WTC11 (cell line): ENCODE results near the gene SGCD.

Experiments
- EMX1 ChIP-seq: fragments of 250-450 bp; sonication (Bioruptor Pico); IDR thresholded peaks from 2 replicates; pipeline ENCODE4 v1.8.0; 2021; ENCODE audit warnings: mild to moderate bottlenecking
- KAT7 ChIP-seq: sonication (generic); formaldehyde crosslinking; IDR thresholded peaks from 2 replicates; pipeline ENCODE4 v1.8.1; 2023; ENCODE audit warnings: missing genetic modification reagents, mild to moderate bottlenecking, borderline replicate concordance
- MXD4 ChIP-seq: fragments of 250-450 bp; sonication (Bioruptor Pico); IDR thresholded peaks from 2 replicates; pipeline ENCODE4 v1.8.0; 2021; ENCODE audit warnings: mild to moderate bottlenecking, moderate library complexity, borderline replicate concordance
- NR3C1 ChIP-seq: sonication (generic); formaldehyde crosslinking; conservative IDR thresholded peaks from 2 replicates; pipeline ENCODE4 v1.8.1; 2023; ENCODE audit warnings: low read depth, mild to moderate bottlenecking, missing genetic modification reagents
- TCF7 ChIP-seq: sonication (generic); formaldehyde crosslinking; IDR thresholded peaks from 2 replicates; pipeline ENCODE4 v1.8.0; 2022; ENCODE audit warnings: mild to moderate bottlenecking, low read depth, missing genetic modification reagents, moderate library complexity
- ZBTB21 ChIP-seq: sonication (generic); formaldehyde crosslinking; IDR thresholded peaks from 2 replicates; pipeline ENCODE4 v1.8.1; 2023; ENCODE audit warnings: mild to moderate bottlenecking, missing genetic modification reagents, borderline replicate concordance
- TF ChIP-seq, protein P1 (sequence below): fragments of 200-600 bp; IDR thresholded peaks from 2 replicates; pipeline ENCODE4 v1.8.0; 2022; ENCODE audit warnings: antibody characterized with exemption
- TF ChIP-seq, protein P2 (sequence below): sonication (generic); formaldehyde crosslinking; conservative IDR thresholded peaks from 2 replicates; pipeline ENCODE4 v1.8.1; 2023; ENCODE audit warnings: mild to moderate bottlenecking, low read depth, missing genetic modification reagents, moderate library complexity
- TF ChIP-seq, protein P3 (sequence below): sonication (generic); formaldehyde crosslinking; IDR thresholded peaks from 2 replicates; pipeline ENCODE4 v1.8.0; 2022; ENCODE audit warnings: mild to moderate bottlenecking, missing genetic modification reagents
- TF ChIP-seq, protein P4 (sequence below): sonication (generic); formaldehyde crosslinking; IDR thresholded peaks from 2 replicates; pipeline ENCODE4 v1.8.1; 2022; ENCODE audit warnings: low read depth, mild to moderate bottlenecking, moderate library complexity, missing genetic modification reagents, borderline replicate concordance
- TF ChIP-seq, protein P5 (sequence below): sonication (generic); formaldehyde crosslinking; IDR thresholded peaks from 2 replicates; pipeline ENCODE4 v1.8.0; 2022; ENCODE audit warnings: missing genetic modification reagents
- TF ChIP-seq, protein P6 (sequence below): sonication (generic); formaldehyde crosslinking; IDR thresholded peaks from 2 replicates; pipeline ENCODE4 v1.8.0; 2022; ENCODE audit warnings: mild to moderate bottlenecking, missing genetic modification reagents

DNA sequence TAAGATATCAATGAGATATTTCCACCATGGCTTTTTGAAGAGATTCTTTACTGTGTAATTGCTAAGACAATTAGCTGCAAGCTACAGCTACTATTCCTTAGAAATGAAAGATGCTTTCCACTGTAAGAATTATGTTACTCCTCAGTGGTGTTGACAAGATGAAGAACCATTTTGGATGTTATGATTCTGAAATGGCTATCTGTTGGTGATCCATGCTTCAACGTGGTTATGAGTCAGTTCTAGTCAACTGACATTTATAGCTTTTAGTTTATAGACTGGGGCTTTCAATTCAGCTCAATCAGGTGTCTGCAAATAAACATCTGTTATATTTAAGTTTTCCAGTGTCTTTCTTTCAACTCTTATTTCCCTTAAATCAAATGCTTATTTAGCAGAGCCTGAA is 93.7 kb downstream of the SGCD start:
- TF ChIP-seq, protein P1, sequence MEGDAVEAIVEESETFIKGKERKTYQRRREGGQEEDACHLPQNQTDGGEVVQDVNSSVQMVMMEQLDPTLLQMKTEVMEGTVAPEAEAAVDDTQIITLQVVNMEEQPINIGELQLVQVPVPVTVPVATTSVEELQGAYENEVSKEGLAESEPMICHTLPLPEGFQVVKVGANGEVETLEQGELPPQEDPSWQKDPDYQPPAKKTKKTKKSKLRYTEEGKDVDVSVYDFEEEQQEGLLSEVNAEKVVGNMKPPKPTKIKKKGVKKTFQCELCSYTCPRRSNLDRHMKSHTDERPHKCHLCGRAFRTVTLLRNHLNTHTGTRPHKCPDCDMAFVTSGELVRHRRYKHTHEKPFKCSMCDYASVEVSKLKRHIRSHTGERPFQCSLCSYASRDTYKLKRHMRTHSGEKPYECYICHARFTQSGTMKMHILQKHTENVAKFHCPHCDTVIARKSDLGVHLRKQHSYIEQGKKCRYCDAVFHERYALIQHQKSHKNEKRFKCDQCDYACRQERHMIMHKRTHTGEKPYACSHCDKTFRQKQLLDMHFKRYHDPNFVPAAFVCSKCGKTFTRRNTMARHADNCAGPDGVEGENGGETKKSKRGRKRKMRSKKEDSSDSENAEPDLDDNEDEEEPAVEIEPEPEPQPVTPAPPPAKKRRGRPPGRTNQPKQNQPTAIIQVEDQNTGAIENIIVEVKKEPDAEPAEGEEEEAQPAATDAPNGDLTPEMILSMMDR, result no peak
- TF ChIP-seq, protein P2, sequence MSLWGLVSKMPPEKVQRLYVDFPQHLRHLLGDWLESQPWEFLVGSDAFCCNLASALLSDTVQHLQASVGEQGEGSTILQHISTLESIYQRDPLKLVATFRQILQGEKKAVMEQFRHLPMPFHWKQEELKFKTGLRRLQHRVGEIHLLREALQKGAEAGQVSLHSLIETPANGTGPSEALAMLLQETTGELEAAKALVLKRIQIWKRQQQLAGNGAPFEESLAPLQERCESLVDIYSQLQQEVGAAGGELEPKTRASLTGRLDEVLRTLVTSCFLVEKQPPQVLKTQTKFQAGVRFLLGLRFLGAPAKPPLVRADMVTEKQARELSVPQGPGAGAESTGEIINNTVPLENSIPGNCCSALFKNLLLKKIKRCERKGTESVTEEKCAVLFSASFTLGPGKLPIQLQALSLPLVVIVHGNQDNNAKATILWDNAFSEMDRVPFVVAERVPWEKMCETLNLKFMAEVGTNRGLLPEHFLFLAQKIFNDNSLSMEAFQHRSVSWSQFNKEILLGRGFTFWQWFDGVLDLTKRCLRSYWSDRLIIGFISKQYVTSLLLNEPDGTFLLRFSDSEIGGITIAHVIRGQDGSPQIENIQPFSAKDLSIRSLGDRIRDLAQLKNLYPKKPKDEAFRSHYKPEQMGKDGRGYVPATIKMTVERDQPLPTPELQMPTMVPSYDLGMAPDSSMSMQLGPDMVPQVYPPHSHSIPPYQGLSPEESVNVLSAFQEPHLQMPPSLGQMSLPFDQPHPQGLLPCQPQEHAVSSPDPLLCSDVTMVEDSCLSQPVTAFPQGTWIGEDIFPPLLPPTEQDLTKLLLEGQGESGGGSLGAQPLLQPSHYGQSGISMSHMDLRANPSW (CRISPR knock-in tag), result no peak
- TF ChIP-seq TCF7 (CRISPR knock-in tag) (no peak), MXD4 (CRISPR knock-in tag) (no peak), ZBTB21 (CRISPR knock-in tag) (no peak), EMX1 (CRISPR knock-in tag) (no peak), KAT7 (no peak), NR3C1 (CRISPR knock-in tag) (no peak)
- TF ChIP-seq, protein P3, sequence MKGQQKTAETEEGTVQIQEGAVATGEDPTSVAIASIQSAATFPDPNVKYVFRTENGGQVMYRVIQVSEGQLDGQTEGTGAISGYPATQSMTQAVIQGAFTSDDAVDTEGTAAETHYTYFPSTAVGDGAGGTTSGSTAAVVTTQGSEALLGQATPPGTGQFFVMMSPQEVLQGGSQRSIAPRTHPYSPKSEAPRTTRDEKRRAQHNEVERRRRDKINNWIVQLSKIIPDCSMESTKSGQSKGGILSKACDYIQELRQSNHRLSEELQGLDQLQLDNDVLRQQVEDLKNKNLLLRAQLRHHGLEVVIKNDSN (CRISPR knock-in tag), result no peak
- TF ChIP-seq, protein P4, sequence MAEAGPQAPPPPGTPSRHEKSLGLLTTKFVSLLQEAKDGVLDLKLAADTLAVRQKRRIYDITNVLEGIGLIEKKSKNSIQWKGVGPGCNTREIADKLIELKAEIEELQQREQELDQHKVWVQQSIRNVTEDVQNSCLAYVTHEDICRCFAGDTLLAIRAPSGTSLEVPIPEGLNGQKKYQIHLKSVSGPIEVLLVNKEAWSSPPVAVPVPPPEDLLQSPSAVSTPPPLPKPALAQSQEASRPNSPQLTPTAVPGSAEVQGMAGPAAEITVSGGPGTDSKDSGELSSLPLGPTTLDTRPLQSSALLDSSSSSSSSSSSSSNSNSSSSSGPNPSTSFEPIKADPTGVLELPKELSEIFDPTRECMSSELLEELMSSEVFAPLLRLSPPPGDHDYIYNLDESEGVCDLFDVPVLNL (CRISPR knock-in tag), result no peak
- TF ChIP-seq, protein P5, sequence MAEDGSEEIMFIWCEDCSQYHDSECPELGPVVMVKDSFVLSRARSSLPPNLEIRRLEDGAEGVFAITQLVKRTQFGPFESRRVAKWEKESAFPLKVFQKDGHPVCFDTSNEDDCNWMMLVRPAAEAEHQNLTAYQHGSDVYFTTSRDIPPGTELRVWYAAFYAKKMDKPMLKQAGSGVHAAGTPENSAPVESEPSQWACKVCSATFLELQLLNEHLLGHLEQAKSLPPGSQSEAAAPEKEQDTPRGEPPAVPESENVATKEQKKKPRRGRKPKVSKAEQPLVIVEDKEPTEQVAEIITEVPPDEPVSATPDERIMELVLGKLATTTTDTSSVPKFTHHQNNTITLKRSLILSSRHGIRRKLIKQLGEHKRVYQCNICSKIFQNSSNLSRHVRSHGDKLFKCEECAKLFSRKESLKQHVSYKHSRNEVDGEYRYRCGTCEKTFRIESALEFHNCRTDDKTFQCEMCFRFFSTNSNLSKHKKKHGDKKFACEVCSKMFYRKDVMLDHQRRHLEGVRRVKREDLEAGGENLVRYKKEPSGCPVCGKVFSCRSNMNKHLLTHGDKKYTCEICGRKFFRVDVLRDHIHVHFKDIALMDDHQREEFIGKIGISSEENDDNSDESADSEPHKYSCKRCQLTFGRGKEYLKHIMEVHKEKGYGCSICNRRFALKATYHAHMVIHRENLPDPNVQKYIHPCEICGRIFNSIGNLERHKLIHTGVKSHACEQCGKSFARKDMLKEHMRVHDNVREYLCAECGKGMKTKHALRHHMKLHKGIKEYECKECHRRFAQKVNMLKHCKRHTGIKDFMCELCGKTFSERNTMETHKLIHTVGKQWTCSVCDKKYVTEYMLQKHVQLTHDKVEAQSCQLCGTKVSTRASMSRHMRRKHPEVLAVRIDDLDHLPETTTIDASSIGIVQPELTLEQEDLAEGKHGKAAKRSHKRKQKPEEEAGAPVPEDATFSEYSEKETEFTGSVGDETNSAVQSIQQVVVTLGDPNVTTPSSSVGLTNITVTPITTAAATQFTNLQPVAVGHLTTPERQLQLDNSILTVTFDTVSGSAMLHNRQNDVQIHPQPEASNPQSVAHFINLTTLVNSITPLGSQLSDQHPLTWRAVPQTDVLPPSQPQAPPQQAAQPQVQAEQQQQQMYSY (CRISPR knock-in tag), result no peak
- TF ChIP-seq, protein P6, sequence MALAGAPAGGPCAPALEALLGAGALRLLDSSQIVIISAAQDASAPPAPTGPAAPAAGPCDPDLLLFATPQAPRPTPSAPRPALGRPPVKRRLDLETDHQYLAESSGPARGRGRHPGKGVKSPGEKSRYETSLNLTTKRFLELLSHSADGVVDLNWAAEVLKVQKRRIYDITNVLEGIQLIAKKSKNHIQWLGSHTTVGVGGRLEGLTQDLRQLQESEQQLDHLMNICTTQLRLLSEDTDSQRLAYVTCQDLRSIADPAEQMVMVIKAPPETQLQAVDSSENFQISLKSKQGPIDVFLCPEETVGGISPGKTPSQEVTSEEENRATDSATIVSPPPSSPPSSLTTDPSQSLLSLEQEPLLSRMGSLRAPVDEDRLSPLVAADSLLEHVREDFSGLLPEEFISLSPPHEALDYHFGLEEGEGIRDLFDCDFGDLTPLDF (CRISPR knock-in tag), result no peak
